CD4-positive, alpha-beta T cell treated with Interleukin-15 for 4 hours (primary cell): ENCODE data around the gene CHAMP1.
"Not testable (repeated sequence)": the region's sequence is repeated elsewhere in the genome, so short reads cannot be mapped to it uniquely, and the experiment has no call there.

Experiments used
- DNase-seq: peaks from one replicate; pipeline ENCODE4 v3.0.0-alpha.2; 2020; ENCODE audit warnings: low spot score

The CHAMP1 gene

DNA sequence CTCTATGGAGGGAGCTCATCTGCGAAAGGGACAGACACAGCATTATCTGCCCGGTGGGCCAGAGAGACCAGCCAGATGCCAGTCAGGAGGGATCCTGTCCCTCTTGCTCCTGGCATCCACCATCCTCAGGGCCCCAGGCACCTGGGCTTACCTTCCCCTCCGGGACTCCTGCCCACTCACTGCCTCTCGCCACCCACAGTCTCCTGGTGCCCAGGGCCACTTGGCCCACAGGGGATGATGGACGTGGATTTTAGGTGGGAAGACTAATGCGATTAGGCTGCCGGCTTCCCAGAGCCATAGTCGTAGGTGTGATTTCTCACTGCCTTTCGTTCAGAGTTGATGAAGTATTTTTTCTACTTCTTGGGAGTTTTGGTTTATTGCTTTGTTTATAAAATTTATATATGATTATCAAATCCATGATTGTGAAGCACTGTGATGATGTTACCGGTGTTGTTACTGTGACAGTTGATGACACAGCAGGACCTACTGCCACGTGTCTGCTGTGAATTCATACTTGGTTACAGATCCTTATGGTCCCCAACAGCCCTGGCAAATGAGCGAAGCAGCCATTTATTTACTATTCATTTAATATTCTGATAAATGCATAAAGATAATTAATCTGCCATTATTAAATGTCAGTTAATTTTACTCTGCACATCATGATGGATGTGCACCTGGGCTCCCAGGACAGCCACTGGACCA, 14.5 kb upstream of the CHAMP1 start:
- DNase-seq: no peak

DNA sequence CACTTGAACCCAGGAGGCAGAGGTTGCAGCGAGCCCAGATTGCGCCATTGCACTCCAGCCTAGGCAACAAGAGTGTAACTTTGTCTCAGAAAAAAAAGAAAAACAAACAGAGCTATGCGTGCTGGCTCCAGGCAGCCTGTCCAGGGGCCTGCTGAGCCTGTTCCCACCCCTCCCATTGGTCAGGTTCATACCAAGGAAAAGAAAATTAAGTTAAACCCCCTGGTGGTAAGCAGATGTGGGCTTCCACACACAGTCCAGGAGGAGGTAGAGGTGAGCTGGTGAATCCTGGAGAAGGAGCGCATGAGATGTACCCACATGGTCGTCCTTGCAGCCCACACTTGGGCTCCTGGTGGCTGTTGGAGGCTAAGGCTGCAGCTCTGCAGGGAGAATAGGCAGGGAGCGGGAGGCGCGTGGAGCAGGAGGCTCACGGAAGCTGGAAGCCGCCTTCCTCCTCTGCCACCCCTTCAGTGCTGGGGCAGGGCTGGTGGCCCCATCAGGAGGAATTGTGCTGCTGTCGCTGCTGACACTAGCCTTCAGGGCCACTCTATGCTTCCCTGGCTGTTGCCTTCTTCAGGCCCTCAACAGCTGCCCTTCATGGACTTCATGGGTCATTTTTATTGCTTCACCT, 10.5 kb upstream of the CHAMP1 start:
- no peak for DNase-seq

DNA sequence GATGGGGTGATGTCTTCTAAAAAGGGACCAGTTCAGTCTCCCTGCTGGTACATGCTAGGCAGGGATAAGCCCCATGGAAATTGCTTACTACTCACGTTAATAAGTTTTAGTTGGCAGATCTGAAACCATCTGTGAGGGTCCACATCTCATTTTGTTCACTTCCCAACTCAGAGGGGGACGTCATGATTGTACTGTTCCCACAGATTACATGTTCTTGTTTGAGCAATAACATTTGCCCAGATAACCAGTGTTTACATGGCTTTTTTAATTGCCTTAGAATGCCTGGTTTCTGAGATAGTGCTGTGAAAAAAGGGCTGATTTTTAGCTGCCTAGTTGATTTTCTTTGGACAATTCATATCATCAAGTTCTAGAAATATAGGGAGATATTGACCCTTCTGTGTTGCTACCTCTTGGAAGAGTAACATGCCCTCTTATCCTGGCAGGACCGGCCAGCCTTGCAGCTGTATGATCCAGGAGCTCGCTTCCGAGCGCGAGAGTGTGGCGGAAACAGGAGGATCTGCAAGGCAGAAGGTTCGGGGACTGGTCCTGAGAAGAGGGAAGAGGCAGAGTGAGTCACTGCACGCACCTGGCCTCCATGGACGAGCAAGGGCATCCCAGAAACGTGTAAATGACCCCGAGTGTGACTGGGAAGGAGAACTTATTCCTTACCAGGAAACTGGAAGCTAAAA, 9.8 kb upstream of the CHAMP1 start:
- DNase-seq: no peak

- DNase-seq: no peak
These were observed 5.2 kb upstream of the CHAMP1 start for GRCh38 chr13:114309086-114309485.

DNA sequence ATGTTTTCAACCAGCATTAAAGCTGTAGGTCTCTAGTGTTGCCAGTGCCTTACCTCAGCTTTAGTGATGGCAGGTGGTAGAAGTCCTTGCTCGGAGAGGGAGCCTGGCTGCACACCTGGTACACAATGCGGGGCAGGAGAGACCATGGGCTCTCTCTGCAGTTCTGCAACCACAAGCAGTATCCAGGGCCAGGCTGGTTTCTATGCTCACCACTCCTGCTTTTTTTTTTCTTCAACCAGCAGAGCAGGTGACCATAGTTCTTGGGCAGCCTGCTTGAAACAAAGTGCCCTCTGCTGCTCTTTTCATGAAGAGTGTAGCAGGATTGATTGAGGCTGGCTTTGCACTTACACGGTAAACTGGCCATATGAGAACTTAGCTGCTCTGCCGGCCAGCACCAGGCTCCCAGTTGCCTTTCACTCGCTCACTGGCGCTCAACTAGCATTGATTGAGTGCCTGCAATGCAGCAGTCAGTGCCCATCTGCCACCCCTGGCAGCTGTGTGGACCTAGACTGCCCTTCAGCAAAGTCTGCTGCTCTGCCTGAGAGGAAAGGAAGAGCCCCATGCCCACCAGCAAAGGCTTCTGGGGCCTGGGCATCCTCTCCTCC, 4.4 kb upstream of the CHAMP1 start:
- DNase-seq: no peak

DNA sequence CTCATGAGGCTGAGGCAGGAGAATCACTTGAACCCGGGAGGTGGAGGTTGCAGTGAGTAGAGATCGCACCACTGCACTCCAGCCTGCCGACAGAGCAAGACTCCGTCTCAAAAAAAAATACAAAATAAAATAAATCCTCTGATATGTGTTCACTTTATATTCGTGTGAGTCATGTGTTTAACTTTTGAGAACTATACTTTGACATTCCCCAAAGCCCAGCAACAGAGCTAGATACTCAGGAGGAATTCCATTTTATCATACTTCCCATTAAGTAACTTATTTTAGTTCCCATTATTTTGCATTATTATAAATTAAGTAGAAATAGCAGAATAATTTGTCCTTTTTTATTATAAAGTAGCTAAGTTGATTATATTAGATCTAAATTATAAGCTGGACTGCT, 3.3 kb upstream of the CHAMP1 start:
- no peak for DNase-seq

GRCh38 chr13:114311387-114311786, 2.9 kb upstream of the CHAMP1 start:
- DNase-seq: no peak

GRCh38 chr13:114311908-114312307, 2.4 kb upstream of the CHAMP1 start:
- no peak for DNase-seq

DNA sequence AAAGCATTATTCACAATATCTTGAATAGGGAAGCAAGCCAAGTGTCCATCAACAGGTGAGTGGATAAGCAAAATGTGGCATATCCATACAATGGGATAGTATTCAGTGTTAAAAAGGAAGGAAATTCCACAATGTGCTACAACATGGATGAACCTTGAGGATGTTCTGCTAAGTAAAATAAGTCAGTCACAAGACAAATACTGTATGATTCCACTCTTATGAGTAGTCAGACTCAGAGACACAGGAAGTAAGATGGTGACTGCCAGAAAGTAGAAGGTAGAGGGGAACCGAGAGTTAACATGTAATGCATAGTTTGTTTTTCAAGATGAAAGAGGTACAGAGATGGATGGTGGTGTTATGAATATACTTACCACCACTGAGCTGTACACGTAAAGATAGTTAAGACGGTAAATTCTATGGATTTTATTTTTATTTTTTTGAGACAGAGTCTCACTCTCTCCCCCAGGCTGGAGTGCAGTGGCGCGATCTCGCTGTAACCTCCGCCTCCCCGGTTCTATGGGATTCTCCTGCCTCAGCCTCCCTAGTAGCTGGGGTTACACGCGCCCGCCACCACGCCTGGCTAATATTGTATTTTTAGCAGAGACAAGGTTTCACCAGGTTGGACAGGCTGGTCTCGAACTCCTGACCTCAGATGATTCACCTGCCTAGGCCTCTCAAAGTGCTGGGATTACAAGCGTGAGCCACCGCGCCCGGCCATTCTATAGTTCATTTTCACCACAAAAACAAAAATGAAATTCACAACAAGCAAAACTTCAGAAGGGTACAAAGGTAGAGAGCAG, 1.0 kb upstream of the CHAMP1 start:
- no peak for DNase-seq

- peak; percentile 8 for DNase-seq
These were observed 927 bp downstream of the CHAMP1 start for GRCh38 chr13:114315074-114315785.

DNA sequence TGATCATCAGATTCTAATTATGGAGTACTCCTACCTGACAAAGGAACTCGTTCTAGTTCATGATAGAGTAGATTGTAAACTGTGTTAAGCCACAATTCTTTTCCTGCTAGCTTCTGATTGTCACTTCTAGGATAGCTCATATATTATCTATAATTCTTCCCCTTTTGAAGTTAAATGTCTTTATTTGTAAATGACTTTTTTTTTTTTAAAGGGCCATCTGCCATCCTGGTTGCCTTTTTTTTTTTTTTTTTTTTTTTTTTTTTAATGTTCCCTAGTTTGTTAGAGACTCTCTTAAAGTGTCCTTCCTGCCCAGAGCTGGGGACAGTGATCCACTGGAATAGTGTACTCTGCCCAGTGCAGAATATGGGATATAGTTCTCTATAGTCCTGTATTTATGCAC, 4.3 kb downstream of the CHAMP1 start:
- DNase-seq: no peak

DNA sequence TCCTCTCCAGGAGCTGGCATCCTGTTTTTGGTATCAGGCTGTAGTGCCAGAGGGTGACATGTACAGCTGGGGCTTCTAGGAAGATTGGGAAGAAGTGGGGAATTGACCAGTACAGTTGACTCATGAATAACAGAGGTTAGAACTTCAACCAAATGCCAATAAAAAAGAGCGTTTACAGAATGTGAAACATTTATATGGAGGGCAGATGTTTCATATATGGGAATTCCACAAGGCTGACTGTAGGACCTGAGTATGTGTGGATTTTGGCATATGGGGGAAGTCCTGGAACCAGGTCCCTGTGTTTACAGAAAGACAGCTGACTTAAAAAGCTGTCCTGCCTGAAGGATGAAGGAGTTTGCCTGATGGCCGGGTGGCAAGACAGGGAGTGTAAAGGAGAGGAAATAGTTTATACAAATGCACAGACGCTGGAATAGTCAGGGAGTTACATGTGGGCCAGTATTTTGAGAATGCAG, 5.2 kb downstream of the CHAMP1 start:
- no peak for DNase-seq

DNA sequence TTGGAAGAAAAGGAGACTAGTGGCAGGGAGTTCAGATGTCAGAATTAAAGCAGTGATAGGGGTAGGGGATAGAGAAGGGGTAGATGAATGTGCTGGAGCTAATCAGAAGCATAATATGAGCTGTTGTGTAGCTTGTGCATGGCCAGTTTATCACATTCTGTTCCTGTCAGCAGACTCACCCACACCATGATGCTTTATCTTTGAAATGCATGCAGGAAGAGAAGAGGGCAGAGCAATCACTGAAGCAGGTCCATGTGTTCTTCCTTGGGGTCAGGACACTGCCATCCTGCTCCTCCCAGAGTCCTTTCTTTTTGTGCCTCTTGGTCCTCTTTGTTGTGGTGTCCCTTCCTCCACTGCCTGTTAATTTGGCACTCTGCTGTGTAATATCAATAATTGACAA, 5.8 kb downstream of the CHAMP1 start:
- no peak for DNase-seq

DNA sequence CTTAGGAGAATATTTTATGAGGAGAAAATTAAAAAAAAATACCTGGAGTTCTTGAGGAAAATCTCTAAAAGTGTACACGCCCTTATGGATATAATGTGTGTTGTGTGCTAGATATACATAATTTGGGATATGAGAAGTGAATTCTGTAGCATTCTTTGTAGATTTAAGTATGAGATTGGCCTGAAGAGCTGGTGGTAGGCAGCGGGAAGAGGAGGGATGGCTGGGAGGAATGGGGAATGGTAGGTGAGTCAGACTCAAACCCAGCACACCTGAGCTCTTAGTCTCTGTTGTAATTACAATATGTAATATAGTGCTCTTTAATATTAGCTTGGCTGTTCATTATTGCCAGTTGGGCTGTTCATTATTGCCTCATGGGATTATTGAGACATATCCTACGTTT, 7.0 kb downstream of the CHAMP1 start:
- no peak for DNase-seq

DNA sequence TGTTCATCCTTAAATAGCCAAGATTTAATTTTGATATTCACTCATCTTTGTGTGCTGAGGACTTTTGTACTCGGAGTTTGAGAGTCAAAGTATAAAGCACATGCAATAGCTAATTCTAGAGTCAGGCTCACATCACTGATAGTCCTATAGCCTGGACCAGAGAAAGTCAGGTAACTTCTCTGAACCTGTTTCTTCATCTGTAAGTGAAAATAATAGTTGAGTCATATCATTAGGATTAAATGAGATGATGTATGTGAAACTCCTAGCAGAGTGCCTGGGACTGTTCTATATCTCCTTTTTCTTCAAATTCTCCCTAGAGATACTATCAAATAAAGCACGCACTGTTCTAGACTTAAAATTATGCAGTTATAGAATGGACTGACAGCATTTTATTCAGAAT, 9.0 kb downstream of the CHAMP1 start:
- no peak for DNase-seq

GRCh38 chr13:114324334-114324733, 10.0 kb downstream of the CHAMP1 start:
- DNase-seq: no peak

DNA sequence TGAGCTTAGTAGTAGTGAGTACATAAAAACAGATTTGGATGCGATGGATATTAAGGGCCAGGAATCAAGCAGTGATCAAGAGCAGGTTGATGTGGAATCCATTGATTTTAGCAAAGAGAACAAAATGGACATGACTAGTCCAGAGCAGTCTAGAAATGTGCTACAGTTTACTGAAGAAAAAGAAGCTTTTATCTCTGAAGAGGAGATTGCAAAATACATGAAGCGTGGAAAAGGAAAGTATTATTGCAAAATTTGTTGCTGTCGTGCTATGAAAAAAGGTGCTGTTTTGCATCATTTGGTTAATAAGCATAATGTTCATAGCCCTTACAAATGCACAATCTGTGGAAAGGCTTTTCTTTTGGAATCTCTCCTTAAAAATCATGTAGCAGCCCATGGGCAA, 11.4 kb downstream of the CHAMP1 start:
- no peak for DNase-seq

DNA sequence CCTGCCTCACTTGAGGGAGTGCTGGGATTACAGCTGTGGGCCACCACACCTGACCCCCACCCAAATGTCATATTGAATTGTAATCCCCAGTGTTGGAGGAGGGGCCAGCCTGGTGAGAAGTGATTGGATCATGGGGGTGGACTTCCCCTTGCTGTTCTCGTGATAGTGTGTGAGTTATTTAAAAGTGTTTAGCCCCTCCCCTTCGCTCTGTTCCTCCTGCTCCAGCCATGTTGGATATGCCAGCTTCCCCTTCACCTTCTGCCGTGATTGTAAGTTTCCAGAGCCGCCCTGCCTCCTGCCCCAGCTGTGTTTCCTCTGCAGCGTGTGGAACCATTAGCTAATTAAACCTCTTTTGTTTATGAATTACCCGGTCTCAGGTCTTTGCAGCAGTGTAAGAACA, 13.7 kb downstream of the CHAMP1 start:
- DNase-seq: no peak

DNA sequence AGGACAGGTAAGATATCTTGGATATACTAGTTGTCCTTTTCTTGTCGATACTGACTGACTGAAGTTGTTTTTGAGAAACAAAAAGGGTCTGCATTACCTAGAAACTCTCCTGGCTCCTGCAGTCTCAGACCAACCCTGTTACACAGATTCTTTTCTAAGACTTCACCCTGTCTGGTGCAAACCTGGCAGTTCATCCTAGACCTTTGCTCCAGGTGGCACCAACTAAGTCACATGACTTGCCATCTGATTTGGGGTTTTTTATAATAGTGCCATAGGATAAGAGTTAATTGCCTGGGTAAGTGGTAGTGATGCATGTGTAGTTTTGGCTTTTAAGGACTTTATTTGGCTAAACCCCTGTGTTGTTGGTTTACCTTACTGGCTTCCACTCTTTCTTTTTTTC, 14.3 kb downstream of the CHAMP1 start:
- DNase-seq: no peak

- no peak for DNase-seq
These were observed 15.8 kb downstream of the CHAMP1 start for GRCh38 chr13:114330086-114330485.

- DNase-seq: not testable (repeated sequence)
These were observed 19.6 kb downstream of the CHAMP1 start for GRCh38 chr13:114333881-114334280.
